Natural killer cell (primary cell): ENCODE results near the gene MRGPRD. TPM values are rescaled to one million over a fixed set of nuclear protein-coding genes. Genes with fewer than 3 reads are reported as not detected.
A peak's percentile ranks its signal among the peaks of the same experiment; 100 is the strongest.

ENCODE experiments used
- ATAC-seq, 3 donors: fragments of 150-1000 bp in 2 of 3; fragments of 200-7000 bp in 1 of 3; cut with Tn5 transposase; 1 replicate in 1 of 3; 2 replicates in 2 of 3; pipeline ENCODE4 v1.10.0; 2021; ENCODE audit warnings: mild to moderate bottlenecking in 2 of 3, moderate library complexity in 2 of 3
- DNase-seq, 2 donors: peaks; one replicate each; pipeline versions ENCODE4 v3.0.0 to v3.0.0-alpha.2; 2013 to 2021; ENCODE audit warnings: mixed read lengths in 1 of 2
- H3K27ac ChIP-seq: one replicate; pipeline ENCODE4 v1.5.1; 2013; ENCODE audit warnings: mild to moderate bottlenecking, low read length
- H3K27me3 ChIP-seq: one replicate; pipeline ENCODE4 v1.6.1; 2013; ENCODE audit warnings: low read length; ENCODE audit not compliant: control insufficient read depth, insufficient read depth
- H3K36me3 ChIP-seq: one replicate; pipeline ENCODE4 v1.6.1; 2013; ENCODE audit warnings: low read length; ENCODE audit not compliant: control insufficient read depth, insufficient read depth
- H3K4me1 ChIP-seq: one replicate; pipeline ENCODE4 v1.6.1; 2013; ENCODE audit warnings: low read length; ENCODE audit not compliant: control insufficient read depth, insufficient read depth
- H3K4me3 ChIP-seq: one replicate; pipeline ENCODE4 v1.5.1; 2013; ENCODE audit warnings: low read length
- H3K9me3 ChIP-seq: one replicate; pipeline ENCODE4 v1.6.1; 2013; ENCODE audit warnings: low read length; ENCODE audit not compliant: control insufficient read depth, insufficient read depth
- H3K27ac Mint-ChIP-seq, 2 donors: one replicate each; pipeline ENCODE4 v1.8.0; 2022; ENCODE audit warnings: mild to moderate bottlenecking in 2 of 2, mixed read lengths in 2 of 2, moderate library complexity in 1 of 2
- H3K27me3 Mint-ChIP-seq, 2 donors: one replicate each; pipeline ENCODE4 v1.8.0; 2022; ENCODE audit warnings: low read depth in 2 of 2, mixed read lengths in 2 of 2
- H3K36me3 Mint-ChIP-seq: one replicate; pipeline ENCODE4 v1.8.0; 2022; ENCODE audit warnings: mixed read lengths
- H3K4me1 Mint-ChIP-seq, 2 donors: one replicate each; pipeline ENCODE4 v1.8.0; 2022; ENCODE audit warnings: mixed read lengths in 2 of 2
- H3K4me3 Mint-ChIP-seq: one replicate; pipeline ENCODE4 v1.8.0; 2022; ENCODE audit warnings: mild to moderate bottlenecking, moderate library complexity, mixed read lengths
- H3K9me3 Mint-ChIP-seq, 2 donors: one replicate each; pipeline ENCODE4 v1.8.0; 2022; ENCODE audit warnings: mixed read lengths in 2 of 2
- CTCF ChIP-seq: fragments of 200-600 bp; IDR thresholded peaks from one replicate; pipeline ENCODE4 v1.8.0; 2022; ENCODE audit warnings: antibody characterized with exemption
- WGBS: methylation state at CpG from one replicate; pipeline ENCODE4 v1.1.7; 2013; ENCODE audit warnings: missing lambda C conversion rate; ENCODE audit not compliant: insufficient coverage; 5-methylcytosine and 5-hydroxymethylcytosine counted together
- intact Hi-C: fragments of 100-400 bp; cut with micrococcal nuclease; formaldehyde crosslinking; loops from one replicate; pipeline ENCODE4 v1.14.2; 2022
- total RNA-seq, 4 donors: library from RNA; stranded (reverse); fragments of 120-200 nt in 1 of 4; gene quantifications; one replicate each; pipeline versions ENCODE4 v1.2.3 to v1.2.4, GENCODE V29; 2013 to 2022

Gene MRGPRD
- total RNA-seq, 3 donors from 2014 or later (not counting 1 experiment from before 2014, with no cell fraction given), result not detected

GRCh38 chr11:69014898-69015549 is 34.2 kb upstream of the MRGPRD start:
- Mint-ChIP-seq H3K4me3 (no peak overlapping the region), H3K9me3 (no peaks in the 10 kb centered on the region), H3K4me1 (peaks cover 0 to 12% of the 10 kb centered on the region in 2 donors), H3K36me3 (no peaks in the 10 kb centered on the region), H3K27me3 (peaks cover 14 to 17% of the 10 kb centered on the region in 2 donors), H3K27ac (no peak overlapping the region)
- DNase-seq (no peak), ATAC-seq (no peak)
- Histone ChIP-seq H3K4me3 (no peak overlapping the region), H3K36me3 (no peaks in the 10 kb centered on the region), H3K9me3 (no peaks in the 10 kb centered on the region), H3K27ac (no peak overlapping the region), H3K4me1 (peaks cover 18% of the 10 kb centered on the region), H3K27me3 (peaks cover 22% of the 10 kb centered on the region)
- WGBS, result 63% methylated on average over 9 of the region's 9 CpGs
- intact Hi-C loops, result no loop called here
- TF ChIP-seq CTCF, result no peak

DNA sequence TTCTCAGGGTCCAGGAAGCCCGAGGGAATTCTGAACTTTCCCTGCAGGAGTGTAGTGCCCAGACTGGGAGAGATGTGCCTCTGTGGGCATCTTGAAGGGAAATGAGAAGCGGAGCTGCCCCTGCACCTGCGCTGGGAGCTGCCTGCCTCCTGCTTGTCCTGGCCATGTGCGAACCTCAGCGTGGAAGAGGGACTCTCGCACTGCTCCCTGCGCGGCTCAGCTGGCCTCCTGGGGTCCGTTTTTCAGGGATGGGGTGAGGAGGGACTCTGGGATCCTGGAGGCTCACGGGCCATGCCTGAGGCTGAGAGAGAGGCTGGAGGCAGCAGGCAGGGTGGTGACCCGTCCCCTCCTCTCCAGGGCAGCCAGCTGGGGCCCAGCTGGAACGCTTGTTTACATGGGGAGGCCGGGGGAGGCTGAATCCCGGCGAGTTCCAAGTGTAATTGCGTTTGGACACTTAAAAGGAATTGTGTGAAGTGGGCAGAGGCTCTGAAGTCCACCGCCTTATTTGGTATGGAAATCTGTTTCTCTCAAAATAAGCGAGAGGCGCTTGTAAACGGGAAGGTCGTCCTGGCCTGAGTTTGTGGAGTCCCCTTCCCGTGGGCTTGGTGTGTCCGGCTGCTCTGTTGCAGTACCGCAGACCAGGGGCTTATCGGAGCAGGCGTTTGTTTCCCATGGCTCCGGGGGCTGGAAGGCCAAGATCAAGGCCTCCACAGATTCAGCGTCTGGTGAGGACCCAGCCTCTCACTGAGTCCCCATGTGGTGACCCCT is 33.5 kb upstream of the MRGPRD start:
- Mint-ChIP-seq H3K9me3 (no peaks in the 10 kb centered on the region), H3K27ac (no peak overlapping the region), H3K4me1 (peaks cover 0 to 12% of the 10 kb centered on the region in 2 donors), H3K4me3 (no peak overlapping the region), H3K36me3 (no peaks in the 10 kb centered on the region), H3K27me3 (peaks cover 14 to 18% of the 10 kb centered on the region in 2 donors)
- TF ChIP-seq CTCF, result no peak
- no peaks in the 10 kb centered on the region for H3K9me3 ChIP-seq
- intact Hi-C loops, result no loop called here
- no peaks in the 10 kb centered on the region for H3K36me3 ChIP-seq
- peaks cover 18% of the 10 kb centered on the region for H3K4me1 ChIP-seq
- no peak for DNase-seq
- no peak for ATAC-seq
- peaks cover 26% of the 10 kb centered on the region for H3K27me3 ChIP-seq
- WGBS, result 73% methylated on average over 28 of the region's 28 CpGs
- H3K4me3 ChIP-seq, result no peak overlapping the region
- H3K27ac ChIP-seq, result no peak overlapping the region

GRCh38 chr11:69013009-69013951 is 32.5 kb upstream of the MRGPRD start, which contains the start of gene MRGPRF:
TSS of gene MRGPRF (minus strand) at chr11:69013246. CDS start at chr11:69009901, 3,345 bp downstream.
- 11% methylated on average over 41 of the region's 43 CpGs for WGBS
- intact Hi-C loops, result no loop called here
- ATAC-seq (peak in 2 of 3 donors; percentile 43 to 45), DNase-seq (peak in 1 of 2 donors; percentile 17)
- Histone ChIP-seq H3K27ac (no peak within 1 kb of the TSS), H3K4me3 (no peak within 1 kb of the TSS), H3K36me3 (no peaks in the 10 kb centered on the region), H3K9me3 (no peaks in the 10 kb centered on the region), H3K27me3 (peaks cover 26% of the 10 kb centered on the region), H3K4me1 (peaks cover 18% of the 10 kb centered on the region)
- no peaks in the 10 kb centered on the region for H3K36me3 Mint-ChIP-seq
- TF ChIP-seq CTCF, result no peak
- H3K4me1 Mint-ChIP-seq, result peaks cover 0 to 12% of the 10 kb centered on the region in 2 donors
- no peak within 1 kb of the TSS for H3K27ac Mint-ChIP-seq
- H3K9me3 Mint-ChIP-seq, result no peaks in the 10 kb centered on the region
- H3K4me3 Mint-ChIP-seq, result no peak within 1 kb of the TSS
- peaks cover 14 to 18% of the 10 kb centered on the region in 2 donors for H3K27me3 Mint-ChIP-seq
